B cell (primary cell): ENCODE measurements around the gene ADAM17. TPM values are rescaled to one million over a fixed set of nuclear protein-coding genes. Genes with fewer than 3 reads are reported as not detected.
"Not testable (repeated sequence)": the region's sequence is repeated elsewhere in the genome, so short reads cannot be mapped to it uniquely, and the experiment has no call there.

Experiments
- ATAC-seq: fragments of 200-7000 bp; cut with Tn5 transposase; one replicate; pipeline ENCODE4 v1.10.0; 2021; ENCODE audit warnings: low read depth, mild to moderate bottlenecking, moderate number of reproducible peaks, moderate library complexity
- CTCF ChIA-PET: fragments of 350-600 bp; sonication (Branson Sonifier 250); formaldehyde crosslinking; loops from one replicate; lab custom pipeline; 2021; ENCODE audit warnings: antibody characterized with exemption, inconsistent platforms; lab: Charles Lee
- POLR2A ChIA-PET: fragments of 350-600 bp; sonication (Branson Sonifier 250); formaldehyde crosslinking; loops from one replicate; lab custom pipeline; 2021; ENCODE audit warnings: antibody characterized with exemption; lab: Charles Lee
- DNase-seq: peaks from one replicate; pipeline ENCODE4 v3.0.0; 2013
- H2AFZ ChIP-seq: 2 replicates; pipeline ENCODE4 v1.6.1; 2012; ENCODE audit warnings: mild to moderate bottlenecking, low read depth, low read length; ENCODE audit not compliant: insufficient read depth, poor library complexity, severe bottlenecking
- H3K27ac ChIP-seq, 2 donors: 1 replicate in 1 of 2; 2 replicates in 1 of 2; pipeline ENCODE4 v1.5.1; 2012 to 2013; ENCODE audit warnings: low read length in 2 of 2, mild to moderate bottlenecking in 2 of 2, moderate library complexity in 1 of 2
- H3K27me3 ChIP-seq, 4 experiments: fragments of 200-600 bp in 1 of 4; sonication (generic) in 1 of 4; replicated peaks in 1 of 4; 1 replicate in 2 of 4; 2 replicates in 2 of 4; pipeline versions ENCODE4 v1.6.1 to v1.7.0; 2013 to 2016; ENCODE audit warnings: low read length in 3 of 4, mild to moderate bottlenecking in 2 of 4, mixed read lengths in 1 of 4, moderate library complexity in 1 of 4; ENCODE audit not compliant: insufficient read depth in 4 of 4, control insufficient read depth in 3 of 4; ENCODE audit errors: control extremely low read depth in 1 of 4
- H3K36me3 ChIP-seq, 2 experiments: replicated peaks in 1 of 2; 1 replicate in 1 of 2; 2 replicates in 1 of 2; pipeline versions ENCODE4 v1.6.1 to v1.7.1; 2013; ENCODE audit warnings: low read length in 1 of 2; ENCODE audit not compliant: insufficient read depth in 2 of 2, control insufficient read depth in 1 of 2; ENCODE audit errors: control extremely low read depth in 1 of 2, extremely low read depth in 1 of 2
- H3K4me1 ChIP-seq, 2 donors: fragments of 200-600 bp in 1 of 2; sonication (generic) in 1 of 2; 1 replicate in 1 of 2; 2 replicates in 1 of 2; pipeline versions ENCODE4 v1.5.1 to v1.6.1; 2013 to 2017; ENCODE audit warnings: low read length in 2 of 2; ENCODE audit not compliant: control insufficient read depth in 2 of 2, insufficient read depth in 2 of 2
- H3K4me2 ChIP-seq: replicated peaks from 2 replicates; pipeline ENCODE3; 2012; ENCODE audit warnings: mild to moderate bottlenecking, low read depth, low read length; ENCODE audit not compliant: poor library complexity, severe bottlenecking
- H3K4me3 ChIP-seq, 5 experiments: fragments of 200-600 bp in 1 of 5; sonication (generic) in 1 of 5; 1 replicate in 3 of 5; 2 replicates in 2 of 5; pipeline versions ENCODE4 v1.5.1 to v1.7.0; 2011 to 2016; ENCODE audit warnings: low read length in 4 of 5, mild to moderate bottlenecking in 4 of 5, low read depth in 2 of 5, control low read depth in 1 of 5, moderate library complexity in 1 of 5; ENCODE audit not compliant: insufficient read depth in 1 of 5; ENCODE audit errors: control extremely low read depth in 1 of 5, extremely low read depth in 1 of 5
- H3K79me2 ChIP-seq: fragments of 200-600 bp; sonication (generic); one replicate; pipeline ENCODE4 v1.6.0; 2016; ENCODE audit warnings: low read length; ENCODE audit not compliant: control insufficient read depth, insufficient read depth
- H3K9ac ChIP-seq: fragments of 200-600 bp; sonication (generic); 2 replicates; pipeline ENCODE4 v1.6.1; 2017; ENCODE audit warnings: mild to moderate bottlenecking, low read length, moderate library complexity
- H3K9me3 ChIP-seq, 3 donors: one replicate each; pipeline versions ENCODE4 v1.6.1 to v1.7.1; 2013; ENCODE audit warnings: low read length in 2 of 3; ENCODE audit not compliant: control insufficient read depth in 2 of 3, insufficient read depth in 1 of 3; ENCODE audit errors: control extremely low read depth in 1 of 3
- H4K20me1 ChIP-seq: 2 replicates; pipeline ENCODE4 v1.6.0; 2012; ENCODE audit warnings: mild to moderate bottlenecking, low read length; ENCODE audit not compliant: insufficient read depth, control insufficient read depth, poor library complexity, severe bottlenecking
- H3K27ac Mint-ChIP-seq: one replicate; pipeline ENCODE4 v1.8.0; 2021; ENCODE audit warnings: mixed read lengths
- H3K27me3 Mint-ChIP-seq: one replicate; pipeline ENCODE4 v1.8.0; 2021; ENCODE audit warnings: mixed read lengths
- H3K4me1 Mint-ChIP-seq: one replicate; pipeline ENCODE4 v1.8.0; 2021; ENCODE audit warnings: mixed read lengths
- H3K4me3 Mint-ChIP-seq: one replicate; pipeline ENCODE4 v1.8.0; 2021; ENCODE audit warnings: mixed read lengths
- H3K9me3 Mint-ChIP-seq: one replicate; pipeline ENCODE4 v1.8.0; 2022; ENCODE audit warnings: mixed read lengths; ENCODE audit not compliant: insufficient read depth
- EZH2 ChIP-seq: IDR thresholded peaks from 2 replicates; pipeline ENCODE4 v1.6.1; 2012; ENCODE audit warnings: borderline replicate concordance, low read depth, mild to moderate bottlenecking, moderate library complexity, low read length; ENCODE audit not compliant: insufficient read depth, poor library complexity, severe bottlenecking
- WGBS: methylation state at CpG from one replicate; pipeline ENCODE4 v1.1.5; 2013; ENCODE audit warnings: missing lambda C conversion rate; ENCODE audit not compliant: insufficient coverage; 5-methylcytosine and 5-hydroxymethylcytosine counted together
- intact Hi-C: fragments of 100-400 bp; cut with micrococcal nuclease; formaldehyde crosslinking; loops from one replicate; pipeline ENCODE4 v1.10.0; 2022
- polyA plus RNA-seq: library from polyadenylated mRNA; depleted of rRNA; stranded (reverse); fragments of >200 nt; gene quantifications from 2 replicates; pipeline ENCODE4 v1.2.3, GENCODE V29; 2012
- total RNA-seq, 2 donors: library from RNA; stranded (reverse); fragments of 120-200 nt in 1 of 2; gene quantifications; 1 replicate in 1 of 2; 2 replicates in 1 of 2; pipeline versions ENCODE4 v1.2.3 to v1.2.4, GENCODE V29; 2013 to 2022
- TF ChIP-seq, protein P1 (sequence below): fragments of 200-600 bp; IDR thresholded peaks from one replicate; pipeline ENCODE4 v1.8.0; 2022; ENCODE audit warnings: antibody characterized with exemption, mild to moderate bottlenecking

ADAM17 gene
- total and polyA plus RNA-seq, 2 donors (not counting 1 experiment from before 2014, with no cell fraction given), result 13.9 to 57.8 TPM

DNA sequence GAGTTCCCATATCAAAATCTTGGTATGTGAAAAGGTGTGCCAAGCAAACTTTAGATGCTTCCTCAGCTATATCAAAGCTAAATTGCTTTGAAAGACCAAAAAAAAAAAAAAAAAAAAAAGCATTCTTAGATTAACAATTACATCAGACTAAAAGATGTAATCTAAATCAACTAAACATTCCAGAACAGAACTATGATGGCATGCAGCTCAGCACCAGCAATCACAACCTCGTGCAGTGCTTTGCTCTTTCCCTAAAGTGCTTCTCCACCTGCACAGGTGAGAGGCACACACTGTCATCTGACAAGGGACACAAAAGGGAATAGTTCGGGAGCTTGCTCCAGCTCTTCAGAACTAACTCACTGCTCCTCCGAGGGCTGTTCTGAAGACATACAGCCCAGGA is 37.5 kb downstream of the ADAM17 start:
- POLR2A ChIA-PET, result interaction anchor here (0.6 to 0.7 kb wide), 2 partner anchors 16 to 66 kb away, joined by 6 to 8 read pairs; no protein-coding TSS in a partner anchor
- Histone ChIP-seq H3K9ac (no peak overlapping the region), H3K79me2 (peaks cover 15% of the 10 kb centered on the region), H3K4me1 (no peaks in the 10 kb centered on the region), H3K9me3 (no peaks in the 10 kb centered on the region), H3K4me3 (no peak overlapping the region), H3K27me3 (no peaks in the 10 kb centered on the region), H3K4me2 (no peak overlapping the region), H4K20me1 (peaks cover 5% of the 10 kb centered on the region), H3K36me3 (peaks cover 1 to 65% of the 10 kb centered on the region in 2 experiments), H2AFZ (no peak overlapping the region), H3K27ac (no peak overlapping the region)
- CTCF ChIA-PET, result interaction anchor here (0.6 to 0.7 kb wide), 3 partner anchors 20 to 1502 kb away, joined by 3 read pairs; partner anchors contain the start of gene ID2
- DNase-seq (no peak), ATAC-seq (no peak)
- H3K4me1 Mint-ChIP-seq, result no peaks in the 10 kb centered on the region
- TF ChIP-seq, protein P1, sequence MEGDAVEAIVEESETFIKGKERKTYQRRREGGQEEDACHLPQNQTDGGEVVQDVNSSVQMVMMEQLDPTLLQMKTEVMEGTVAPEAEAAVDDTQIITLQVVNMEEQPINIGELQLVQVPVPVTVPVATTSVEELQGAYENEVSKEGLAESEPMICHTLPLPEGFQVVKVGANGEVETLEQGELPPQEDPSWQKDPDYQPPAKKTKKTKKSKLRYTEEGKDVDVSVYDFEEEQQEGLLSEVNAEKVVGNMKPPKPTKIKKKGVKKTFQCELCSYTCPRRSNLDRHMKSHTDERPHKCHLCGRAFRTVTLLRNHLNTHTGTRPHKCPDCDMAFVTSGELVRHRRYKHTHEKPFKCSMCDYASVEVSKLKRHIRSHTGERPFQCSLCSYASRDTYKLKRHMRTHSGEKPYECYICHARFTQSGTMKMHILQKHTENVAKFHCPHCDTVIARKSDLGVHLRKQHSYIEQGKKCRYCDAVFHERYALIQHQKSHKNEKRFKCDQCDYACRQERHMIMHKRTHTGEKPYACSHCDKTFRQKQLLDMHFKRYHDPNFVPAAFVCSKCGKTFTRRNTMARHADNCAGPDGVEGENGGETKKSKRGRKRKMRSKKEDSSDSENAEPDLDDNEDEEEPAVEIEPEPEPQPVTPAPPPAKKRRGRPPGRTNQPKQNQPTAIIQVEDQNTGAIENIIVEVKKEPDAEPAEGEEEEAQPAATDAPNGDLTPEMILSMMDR, result no peak
- H3K4me3 Mint-ChIP-seq, result no peak overlapping the region
- intact Hi-C loops, result no loop called here
- no peaks in the 10 kb centered on the region for H3K9me3 Mint-ChIP-seq
- no peak overlapping the region for H3K27ac Mint-ChIP-seq
- 100% methylated on average over 1 of the region's 3 CpGs for WGBS
- H3K27me3 Mint-ChIP-seq, result no peaks in the 10 kb centered on the region

DNA sequence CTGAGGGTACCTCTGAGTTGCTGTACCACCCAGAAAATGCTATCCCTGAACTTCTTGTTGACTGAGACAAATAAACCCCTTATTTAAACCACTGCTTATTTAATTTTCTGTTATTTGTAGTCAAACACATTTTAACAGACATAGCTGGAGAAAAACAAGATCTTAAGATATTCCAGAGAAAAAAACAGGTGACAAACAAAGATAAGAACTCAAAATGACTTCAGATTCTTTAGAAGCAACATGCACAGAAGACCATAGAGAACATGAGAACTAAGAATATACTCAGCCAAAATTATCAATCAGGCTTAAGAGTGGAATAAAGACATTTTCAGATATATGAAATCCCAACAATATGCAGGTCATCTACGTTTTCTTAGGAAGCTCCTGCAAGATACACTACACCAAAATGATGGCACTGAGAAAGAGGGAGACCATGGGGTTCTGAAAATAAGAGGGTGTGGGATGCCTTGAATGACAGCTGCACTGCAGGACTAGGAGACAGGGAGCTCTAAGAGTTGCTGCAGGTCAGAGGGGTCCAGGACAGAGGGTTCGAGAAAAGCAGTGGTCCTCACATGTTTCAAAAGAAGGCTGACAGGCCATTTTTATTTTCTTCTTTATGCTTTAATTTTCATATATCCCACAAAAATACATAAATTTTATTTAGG is 38.4 kb downstream of the ADAM17 start:
- CTCF ChIA-PET, result interaction anchor here (0.7 kb wide), 2 partner anchors 835 to 1501 kb away, joined by 3 read pairs; partner anchors contain the start of gene ID2
- no peaks in the 10 kb centered on the region for H3K9me3 Mint-ChIP-seq
- POLR2A ChIA-PET, result no interaction called here

DNA sequence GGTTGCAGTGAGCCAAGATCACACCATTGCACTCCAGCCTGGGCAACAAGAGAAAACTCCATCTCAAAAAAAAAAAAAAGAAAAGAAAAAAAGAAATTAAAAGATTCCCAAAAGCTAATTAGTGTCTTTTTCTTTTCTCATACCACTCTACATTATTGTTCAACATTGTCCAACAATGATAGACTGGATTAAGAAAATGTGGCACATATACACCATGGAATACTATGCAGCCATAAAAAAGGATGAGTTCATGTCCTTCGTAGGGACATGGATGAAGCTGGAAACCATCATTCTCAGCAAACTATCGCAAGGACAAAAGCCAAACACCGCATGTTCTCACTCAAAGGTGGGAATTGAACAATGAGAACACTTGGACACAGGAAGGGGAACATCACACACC is 41.7 kb downstream of the ADAM17 start:
- H2AFZ ChIP-seq, DNase-seq, H3K9ac ChIP-seq, H3K9me3 Mint-ChIP-seq, H3K9me3 ChIP-seq, H3K4me3 Mint-ChIP-seq, H3K27ac ChIP-seq, POLR2A ChIA-PET, H3K4me3 ChIP-seq, H3K4me1 ChIP-seq, H3K4me1 Mint-ChIP-seq, H3K27me3 ChIP-seq, H4K20me1 ChIP-seq, ATAC-seq, H3K4me2 ChIP-seq, H3K27ac Mint-ChIP-seq, intact Hi-C loops, H3K27me3 Mint-ChIP-seq: not testable (repeated sequence)
- peaks cover 11% of the 10 kb centered on the region for H3K79me2 ChIP-seq
- no CpG with 5 or more reads among the region's 3 CpGs for WGBS
- CTCF ChIA-PET, result interaction anchor here (0.6 kb wide), 1 partner anchor 20 kb away, joined by 3 read pairs; no protein-coding TSS in a partner anchor
- H3K36me3 ChIP-seq, result peaks cover 11 to 50% of the 10 kb centered on the region in 2 experiments

More for the DNA sequence above, 38.4 kb downstream of the ADAM17 start:
- WGBS, result no CpG with 5 or more reads among the region's 2 CpGs
- Histone ChIP-seq H3K27ac (no peak overlapping the region), H3K36me3 (peaks cover 1 to 67% of the 10 kb centered on the region in 2 experiments), H3K27me3 (no peaks in the 10 kb centered on the region), H3K9ac (no peak overlapping the region), H3K4me3 (no peak overlapping the region), H3K9me3 (no peaks in the 10 kb centered on the region), H3K4me2 (no peak overlapping the region), H3K79me2 (peaks cover 15% of the 10 kb centered on the region), H2AFZ (no peak overlapping the region), H3K4me1 (no peaks in the 10 kb centered on the region), H4K20me1 (peaks cover 5% of the 10 kb centered on the region)
- TF ChIP-seq, protein P1, result no peak
- TF ChIP-seq EZH2, result no peak
- Mint-ChIP-seq H3K4me1 (no peaks in the 10 kb centered on the region), H3K4me3 (no peak overlapping the region), H3K27ac (no peak overlapping the region), H3K27me3 (no peaks in the 10 kb centered on the region)
- DNase-seq (no peak), ATAC-seq (no peak)
- intact Hi-C loops, result no loop called here
